GM12865 (cell line): ENCODE results near the gene TBC1D9.

Experiments
- DNase-seq: peaks from one replicate; pipeline ENCODE4 v3.0.0; 2010; ENCODE audit warnings: low read depth
- H3K4me3 ChIP-seq: 2 replicates; pipeline ENCODE4 v1.5.1; 2011; ENCODE audit warnings: mild to moderate bottlenecking, low read depth, low read length, control low read depth
- TF ChIP-seq, protein P1 (sequence below): IDR thresholded peaks from 2 replicates; pipeline ENCODE4 v1.5.1; 2011; ENCODE audit warnings: low read length, control low read depth, low read depth, inconsistent platforms; ENCODE audit not compliant: insufficient read depth; ENCODE audit errors: missing control alignments

TBC1D9 gene

DNA sequence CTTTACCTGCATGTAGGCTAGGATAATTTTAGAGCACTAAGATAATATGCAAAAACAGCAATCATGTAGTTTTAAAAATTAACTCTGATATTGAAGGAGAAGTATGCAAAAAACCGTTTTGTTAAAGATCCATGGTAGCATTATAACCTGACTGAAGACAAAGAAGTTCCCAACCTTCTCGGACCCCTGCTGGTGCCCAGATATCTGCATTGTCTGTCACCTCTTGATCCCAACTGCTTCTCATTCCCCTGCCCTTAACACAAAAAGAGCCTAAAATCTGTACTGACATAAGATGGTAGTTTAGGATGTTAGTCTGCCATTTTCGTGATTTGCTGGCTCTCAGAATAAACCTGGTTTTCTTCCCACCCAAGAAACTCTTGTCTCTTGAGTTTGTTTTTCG is 125.9 kb downstream of the TBC1D9 start:
- H3K4me3 ChIP-seq = no peak overlapping the region
- TF ChIP-seq, protein P1, sequence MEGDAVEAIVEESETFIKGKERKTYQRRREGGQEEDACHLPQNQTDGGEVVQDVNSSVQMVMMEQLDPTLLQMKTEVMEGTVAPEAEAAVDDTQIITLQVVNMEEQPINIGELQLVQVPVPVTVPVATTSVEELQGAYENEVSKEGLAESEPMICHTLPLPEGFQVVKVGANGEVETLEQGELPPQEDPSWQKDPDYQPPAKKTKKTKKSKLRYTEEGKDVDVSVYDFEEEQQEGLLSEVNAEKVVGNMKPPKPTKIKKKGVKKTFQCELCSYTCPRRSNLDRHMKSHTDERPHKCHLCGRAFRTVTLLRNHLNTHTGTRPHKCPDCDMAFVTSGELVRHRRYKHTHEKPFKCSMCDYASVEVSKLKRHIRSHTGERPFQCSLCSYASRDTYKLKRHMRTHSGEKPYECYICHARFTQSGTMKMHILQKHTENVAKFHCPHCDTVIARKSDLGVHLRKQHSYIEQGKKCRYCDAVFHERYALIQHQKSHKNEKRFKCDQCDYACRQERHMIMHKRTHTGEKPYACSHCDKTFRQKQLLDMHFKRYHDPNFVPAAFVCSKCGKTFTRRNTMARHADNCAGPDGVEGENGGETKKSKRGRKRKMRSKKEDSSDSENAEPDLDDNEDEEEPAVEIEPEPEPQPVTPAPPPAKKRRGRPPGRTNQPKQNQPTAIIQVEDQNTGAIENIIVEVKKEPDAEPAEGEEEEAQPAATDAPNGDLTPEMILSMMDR = no peak
- no peak for DNase-seq

GRCh38 chr4:140628016-140628415 is 128.2 kb downstream of the TBC1D9 start:
- TF ChIP-seq, protein P1 = no peak
- no peak overlapping the region for H3K4me3 ChIP-seq
- no peak for DNase-seq

GRCh38 chr4:140626661-140627376 is 129.4 kb downstream of the TBC1D9 start:
- TF ChIP-seq, protein P1 = no peak
- no peak for DNase-seq
- H3K4me3 ChIP-seq = no peak overlapping the region

- TF ChIP-seq, protein P1 = no peak
- no peak for DNase-seq
- H3K4me3 ChIP-seq = no peak overlapping the region
Observed at GRCh38 chr4:140622333-140622958, 133.7 kb downstream of the TBC1D9 start.

DNA sequence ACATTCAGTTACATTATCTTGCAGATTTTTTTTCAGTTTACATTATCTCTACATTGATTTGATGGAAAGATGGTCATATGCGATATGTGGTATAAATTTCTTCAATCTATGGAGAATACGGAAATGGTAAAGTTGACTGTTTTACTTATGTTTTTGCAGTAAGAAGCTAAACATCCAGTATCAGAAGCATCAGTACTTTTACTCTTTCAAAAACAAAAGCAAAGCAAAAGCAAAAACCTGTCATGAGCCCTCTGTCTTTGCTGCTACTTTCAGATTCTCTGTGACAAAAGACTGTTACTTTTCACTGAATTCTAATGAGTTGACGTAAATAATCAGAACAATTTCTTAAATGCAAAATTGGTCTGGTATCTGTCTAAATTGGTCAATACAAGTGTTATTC is 135.0 kb downstream of the TBC1D9 start:
- DNase-seq = no peak
- TF ChIP-seq, protein P1 = no peak

GRCh38 chr4:140617499-140618248 is 138.5 kb downstream of the TBC1D9 start:
- TF ChIP-seq, protein P1 = no peak
- DNase-seq = no peak
- no peak overlapping the region for H3K4me3 ChIP-seq

More for the DNA sequence above, 135.0 kb downstream of the TBC1D9 start:
- H3K4me3 ChIP-seq = no peak overlapping the region
